HCT116 (cell line): Measurements from ENCODE around the gene NCLN. TPM values are rescaled to one million over a fixed set of nuclear protein-coding genes. Genes with fewer than 3 reads are reported as not detected.

Experiments
- ATAC-seq: fragments of 200-7000 bp; cut with Tn5 transposase; 2 replicates; pipeline ENCODE4 v1.9.1; 2020; ENCODE audit warnings: mild to moderate bottlenecking, moderate library complexity
- BruUV-seq: library from RNA; stranded (reverse); fragments of 400-500 nt; replicated peaks from 2 replicates; lab custom pipeline; 2021; lab: Mats Ljungman, UMichigan
- CTCF ChIA-PET: fragments of 300-600 bp; sonication (Branson Sonifier 250); formaldehyde crosslinking; loops from one replicate; lab custom pipeline; 2021; ENCODE audit warnings: antibody characterized with exemption; lab: Charles Lee
- POLR2A ChIA-PET: fragments of 300-600, 350-600 bp; sonication (Branson Sonifier 250); formaldehyde crosslinking; loops from one replicate; lab custom pipeline; 2021; ENCODE audit warnings: antibody characterized with exemption; lab: Charles Lee
- RAD21 ChIA-PET, 2 experiments: fragments of 300-600 bp; sonication (Branson Sonifier 250); formaldehyde crosslinking; loops; one replicate each; lab custom pipeline; 2023; ENCODE audit warnings: low total read pairs in 2 of 2; ENCODE audit not compliant: uncharacterized antibody in 2 of 2, unreplicated experiment in 2 of 2, low non-redundant PET in 1 of 2; lab: Charles Lee
- DNase-seq: peaks from one replicate; pipeline ENCODE4 v3.0.0-alpha.2; 2010; ENCODE audit warnings: low read depth, low spot score
- H2AFZ ChIP-seq: fragments of 200-600 bp; shearing (Covaris generic), sonication (generic); 2 replicates; pipeline ENCODE4 v1.6.1; 2017; ENCODE audit warnings: low read depth, mixed run types, mixed read lengths, antibody characterized with exemption, low read length; ENCODE audit not compliant: poor library complexity, severe bottlenecking
- H3K27ac ChIP-seq: 2 replicates; pipeline ENCODE4 v1.5.1; 2012; ENCODE audit warnings: low read depth, low read length
- H3K27me3 ChIP-seq: fragments of 200-600 bp; sonication (generic); 2 replicates; pipeline ENCODE4 v1.6.1; 2016; ENCODE audit warnings: mixed run types, low read length, mixed read lengths; ENCODE audit not compliant: insufficient read depth
- H3K36me3 ChIP-seq, 2 experiments: fragments of 200-500 bp in 1 of 2; fragments of 200-600 bp in 1 of 2; sonication (Bioruptor generic) in 1 of 2; sonication (generic) in 1 of 2; 2 replicates each; pipeline versions ENCODE4 v1.5.1 to v1.6.1; 2014 to 2016; ENCODE audit warnings: low read length in 2 of 2, inconsistent platforms in 1 of 2, mixed read lengths in 1 of 2, mixed run types in 1 of 2; ENCODE audit not compliant: insufficient read depth in 2 of 2, control insufficient read depth in 1 of 2
- H3K4me1 ChIP-seq, 2 experiments: fragments of 200-600 bp in 1 of 2; sonication (generic) in 1 of 2; 2 replicates each; pipeline versions ENCODE4 v1.5.1 to v1.6.1; 2012 to 2017; ENCODE audit warnings: low read length in 2 of 2, inconsistent platforms in 1 of 2, mild to moderate bottlenecking in 1 of 2, mixed read lengths in 1 of 2, mixed run types in 1 of 2, moderate library complexity in 1 of 2; ENCODE audit not compliant: insufficient read depth in 2 of 2, control insufficient read depth in 1 of 2
- H3K4me2 ChIP-seq: fragments of 200-600 bp; sonication (generic); 2 replicates; pipeline ENCODE4 v1.6.1; 2017; ENCODE audit warnings: mixed run types, low read length, mixed read lengths
- H3K4me3 ChIP-seq, 2 experiments: fragments of 200-600 bp in 1 of 2; sonication (generic) in 1 of 2; replicated peaks in 1 of 2; 2 replicates each; pipeline ENCODE4 v1.5.1; 2011 to 2016; ENCODE audit warnings: low read length in 2 of 2, control low read depth in 1 of 2, low read depth in 1 of 2, mild to moderate bottlenecking in 1 of 2, mixed read lengths in 1 of 2, mixed run types in 1 of 2
- H3K79me2 ChIP-seq: fragments of 200-600 bp; sonication (generic); 2 replicates; pipeline ENCODE4 v1.6.1; 2017; ENCODE audit warnings: mild to moderate bottlenecking, mixed run types, low read length, moderate library complexity, mixed read lengths; ENCODE audit not compliant: insufficient read depth
- H3K9ac ChIP-seq: fragments of 200-600 bp; sonication (generic); 2 replicates; pipeline ENCODE4 v1.6.1; 2016; ENCODE audit warnings: low read length, mixed read lengths
- H3K9me2 ChIP-seq: fragments of 200-600 bp; sonication (generic), shearing (Covaris generic); 2 replicates; pipeline ENCODE4 v1.6.1; 2017; ENCODE audit warnings: mixed run types, mild to moderate bottlenecking, moderate library complexity; ENCODE audit not compliant: insufficient read depth
- H3K9me3 ChIP-seq, 2 experiments: fragments of 200-500 bp in 1 of 2; fragments of 200-600 bp in 1 of 2; sonication (Bioruptor generic) in 1 of 2; sonication (generic) in 1 of 2; 2 replicates each; pipeline ENCODE4 v1.6.1; 2014 to 2017; ENCODE audit warnings: low read length in 2 of 2, mixed read lengths in 2 of 2, inconsistent platforms in 1 of 2, low read depth in 1 of 2, mild to moderate bottlenecking in 1 of 2, mixed run types in 1 of 2, moderate library complexity in 1 of 2; ENCODE audit not compliant: control insufficient read depth in 1 of 2, insufficient read depth in 1 of 2
- H4K20me1 ChIP-seq: fragments of 200-600 bp; sonication (generic), shearing (Covaris generic); 2 replicates; pipeline ENCODE4 v1.6.1; 2017; ENCODE audit warnings: mixed run types, mild to moderate bottlenecking, moderate library complexity; ENCODE audit not compliant: insufficient read depth
- CBX3 ChIP-seq: IDR thresholded peaks from 2 replicates; pipeline ENCODE4 v1.6.1; 2012; ENCODE audit warnings: low read depth
- CEBPB ChIP-seq: IDR thresholded peaks from 2 replicates; pipeline ENCODE4 v1.6.1; 2012; ENCODE audit warnings: low read depth
- EGR1 ChIP-seq: IDR thresholded peaks from 2 replicates; pipeline ENCODE4 v1.6.1; 2012; ENCODE audit warnings: low read depth
- EZH2 ChIP-seq: fragments of 200-600 bp; sonication (generic); IDR thresholded peaks from 2 replicates; pipeline ENCODE4 v1.6.1; 2017; ENCODE audit warnings: antibody characterized with exemption, mixed run types
- EZH2phosphoT487 ChIP-seq: fragments of 200-600 bp; IDR thresholded peaks from 2 replicates; pipeline ENCODE4 v1.6.1; 2018; ENCODE audit warnings: antibody characterized with exemption, borderline replicate concordance
- JUND ChIP-seq: IDR thresholded peaks from 2 replicates; pipeline ENCODE4 v1.6.1; 2012
- MAX ChIP-seq: IDR thresholded peaks from 2 replicates; pipeline ENCODE4 v1.6.1; 2012
- POLR2A ChIP-seq: IDR thresholded peaks from 2 replicates; pipeline ENCODE4 v1.7.0; 2011; ENCODE audit warnings: borderline replicate concordance; ENCODE audit not compliant: insufficient read depth, insufficient read length; ENCODE audit errors: extremely low read depth
- REST ChIP-seq: IDR thresholded peaks from 2 replicates; pipeline ENCODE4 v1.6.1; 2012; ENCODE audit warnings: low read depth
- SIN3A ChIP-seq: IDR thresholded peaks from 2 replicates; pipeline ENCODE4 v1.6.1; 2012; ENCODE audit warnings: low read depth
- SP1 ChIP-seq: IDR thresholded peaks from 2 replicates; pipeline ENCODE4 v1.6.1; 2012; ENCODE audit warnings: low read depth
- SRF ChIP-seq: IDR thresholded peaks from 2 replicates; pipeline ENCODE4 v1.6.1; 2012; ENCODE audit warnings: low read depth
- TCF7L2 ChIP-seq: IDR thresholded peaks from 2 replicates; pipeline ENCODE4 v1.7.0; 2011; ENCODE audit warnings: borderline replicate concordance, inconsistent platforms; ENCODE audit not compliant: insufficient read depth, insufficient read length; ENCODE audit errors: extremely low read depth
- ZBTB33 ChIP-seq: IDR thresholded peaks from 2 replicates; pipeline ENCODE4 v1.6.1; 2011; ENCODE audit warnings: mild to moderate bottlenecking, low read length, moderate library complexity; ENCODE audit not compliant: insufficient replicate concordance; ENCODE audit errors: extremely low read depth
- ZFX ChIP-seq: fragments of 450-650 bp; IDR thresholded peaks from 2 replicates; pipeline ENCODE4 v1.6.1; 2017
- ZNF274 ChIP-seq: fragments of 200-500 bp; sonication (Bioruptor generic); IDR thresholded peaks from 2 replicates; pipeline ENCODE4 v1.6.1; 2014; ENCODE audit warnings: mild to moderate bottlenecking, low read depth, low read length, inconsistent platforms
- intact Hi-C: fragments of 100-400 bp; cut with micrococcal nuclease; formaldehyde crosslinking; loops from 2 replicates; pipeline ENCODE4 v1.10.0; 2022
- total RNA-seq: library from RNA; stranded (reverse); gene quantifications from one replicate; pipeline ENCODE4 v1.2.1, GENCODE V29; 2021; ENCODE audit not compliant: unreplicated experiment
- TF ChIP-seq, protein P1 (sequence below), 3 experiments: fragments of 200-600 bp in 1 of 3; sonication (generic) in 1 of 3; IDR thresholded peaks in 2 of 3; conservative IDR thresholded peaks in 1 of 3; 2 replicates each; pipeline ENCODE4 v1.5.1; 2012 to 2017; ENCODE audit warnings: low read depth in 2 of 3, low read length in 2 of 3, antibody characterized with exemption in 1 of 3, borderline replicate concordance in 1 of 3, control low read depth in 1 of 3, mild to moderate bottlenecking in 1 of 3, mixed read lengths in 1 of 3, mixed run types in 1 of 3, moderate library complexity in 1 of 3; ENCODE audit not compliant: insufficient read depth in 1 of 3
- TF ChIP-seq, protein P2 (sequence below): IDR thresholded peaks from 2 replicates; pipeline ENCODE4 v1.6.1; 2012

Gene NCLN
- total RNA-seq, 1 experiment from 2014 or later: 119 TPM

DNA sequence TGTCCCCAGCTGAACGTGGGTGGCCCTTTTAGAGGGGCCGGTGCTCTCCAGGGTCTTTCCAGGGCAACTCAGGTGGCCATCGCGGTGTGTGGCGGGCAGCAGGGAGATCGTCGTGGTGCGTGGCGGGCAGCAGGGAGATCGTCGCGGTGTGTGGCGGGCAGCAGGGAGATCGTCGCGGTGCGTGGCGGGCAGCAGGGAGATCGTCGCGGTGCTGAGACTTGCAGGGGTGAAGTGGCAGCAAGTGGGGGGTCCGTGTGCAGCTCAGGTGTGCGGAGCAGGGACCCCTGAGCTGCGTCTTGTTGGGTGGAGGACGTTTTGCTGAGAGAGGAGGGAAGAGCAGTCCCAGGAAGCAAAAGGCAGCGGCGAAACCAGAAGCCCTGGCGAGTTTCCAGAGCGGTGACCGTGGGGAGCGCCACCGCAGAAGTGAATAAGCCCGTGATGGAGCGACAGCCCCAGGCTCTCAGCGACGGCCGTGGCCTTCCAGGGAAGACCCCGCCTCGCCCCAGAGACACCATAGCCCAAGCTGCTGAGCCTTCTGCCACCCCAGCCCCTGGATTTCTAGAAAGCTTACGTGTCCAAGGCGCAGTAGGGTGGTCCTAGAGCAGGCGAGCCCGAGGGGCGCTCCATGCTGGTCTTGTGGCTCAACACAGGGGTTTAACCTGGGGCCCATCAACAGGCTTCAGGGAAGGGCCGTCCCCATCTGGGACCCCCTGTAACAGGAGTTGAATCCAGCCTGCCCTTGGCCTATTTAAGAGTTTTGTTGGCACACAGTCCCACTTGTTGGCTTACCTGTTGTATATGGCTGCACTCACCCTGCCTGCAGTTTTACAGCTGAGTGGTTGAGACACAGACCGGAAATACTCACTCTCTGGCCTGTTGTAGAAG, 5.4 kb downstream of the NCLN start:
- BruUV-seq: no TSS peak
- Histone ChIP-seq H3K36me3 (peaks cover 6 to 45% of the 10 kb centered on the region in 2 experiments; a peak in 3 of 4 replicates), H2AFZ (no peak overlapping the region), H3K9ac (no peak overlapping the region), H4K20me1 (peaks cover 9% of the 10 kb centered on the region; the same call in 1 of the 2 replicates), H3K79me2 (peaks cover 96% of the 10 kb centered on the region)
- DNase-seq (no peak), ATAC-seq (no peak)
- RAD21 ChIA-PET: no interaction called here
- TF ChIP-seq, protein P1, sequence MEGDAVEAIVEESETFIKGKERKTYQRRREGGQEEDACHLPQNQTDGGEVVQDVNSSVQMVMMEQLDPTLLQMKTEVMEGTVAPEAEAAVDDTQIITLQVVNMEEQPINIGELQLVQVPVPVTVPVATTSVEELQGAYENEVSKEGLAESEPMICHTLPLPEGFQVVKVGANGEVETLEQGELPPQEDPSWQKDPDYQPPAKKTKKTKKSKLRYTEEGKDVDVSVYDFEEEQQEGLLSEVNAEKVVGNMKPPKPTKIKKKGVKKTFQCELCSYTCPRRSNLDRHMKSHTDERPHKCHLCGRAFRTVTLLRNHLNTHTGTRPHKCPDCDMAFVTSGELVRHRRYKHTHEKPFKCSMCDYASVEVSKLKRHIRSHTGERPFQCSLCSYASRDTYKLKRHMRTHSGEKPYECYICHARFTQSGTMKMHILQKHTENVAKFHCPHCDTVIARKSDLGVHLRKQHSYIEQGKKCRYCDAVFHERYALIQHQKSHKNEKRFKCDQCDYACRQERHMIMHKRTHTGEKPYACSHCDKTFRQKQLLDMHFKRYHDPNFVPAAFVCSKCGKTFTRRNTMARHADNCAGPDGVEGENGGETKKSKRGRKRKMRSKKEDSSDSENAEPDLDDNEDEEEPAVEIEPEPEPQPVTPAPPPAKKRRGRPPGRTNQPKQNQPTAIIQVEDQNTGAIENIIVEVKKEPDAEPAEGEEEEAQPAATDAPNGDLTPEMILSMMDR (IDR thresholded peaks at IDR 0.05 in 2 of 3, conservative IDR thresholded peaks at IDR 0.05 in 1 of 3; ENCODE audit: borderline replicate concordance in 1 of 3, insufficient read depth in 1 of 3, low read depth in 2 of 3, low read length in 2 of 3): no peak
- TF ChIP-seq JUND: no peak
- TF ChIP-seq MAX: no peak
- TF ChIP-seq POLR2A: no peak
- TF ChIP-seq, protein P2, sequence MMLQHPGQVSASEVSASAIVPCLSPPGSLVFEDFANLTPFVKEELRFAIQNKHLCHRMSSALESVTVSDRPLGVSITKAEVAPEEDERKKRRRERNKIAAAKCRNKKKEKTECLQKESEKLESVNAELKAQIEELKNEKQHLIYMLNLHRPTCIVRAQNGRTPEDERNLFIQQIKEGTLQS: no peak
- TF ChIP-seq CEBPB: no peak
- no peak for TF ChIP-seq CBX3
- no peak for TF ChIP-seq ZBTB33
- no peak for TF ChIP-seq TCF7L2
- no peak for TF ChIP-seq EZH2
- TF ChIP-seq ZFX: no peak
- no peak for TF ChIP-seq EGR1
- TF ChIP-seq SRF: no peak
- no peak for TF ChIP-seq ZNF274
- no peak for TF ChIP-seq REST
- no peak for TF ChIP-seq SP1
- TF ChIP-seq EZH2phosphoT487: no peak
- TF ChIP-seq SIN3A: no peak
- TF ChIP-seq, all 23 proteins: peak for 0
- peaks cover 10 to 24% of the 10 kb centered on the region in 2 experiments; a peak in 3 of 4 replicates for H3K4me1 ChIP-seq
- H3K27me3 ChIP-seq: no peaks in the 10 kb centered on the region
- no peak overlapping the region for H3K4me3 ChIP-seq
- intact Hi-C loops: no loop called here
- ChIA-PET POLR2A (no interaction called here), CTCF (no interaction called here)
- no peak overlapping the region for H3K4me2 ChIP-seq
- H3K9me2 ChIP-seq: no peaks in the 10 kb centered on the region
- no peaks in the 10 kb centered on the region for H3K9me3 ChIP-seq
- H3K27ac ChIP-seq: no peak overlapping the region
